Measurements from ENCODE around the gene GDF7.

Gene GDF7

GRCh38 chr2:20638646-20639430, 28.1 kb upstream of the GDF7 start:
- DNase-seq (ENCODE audit: low read depth), result no peak
- TF ChIP-seq, protein P1, sequence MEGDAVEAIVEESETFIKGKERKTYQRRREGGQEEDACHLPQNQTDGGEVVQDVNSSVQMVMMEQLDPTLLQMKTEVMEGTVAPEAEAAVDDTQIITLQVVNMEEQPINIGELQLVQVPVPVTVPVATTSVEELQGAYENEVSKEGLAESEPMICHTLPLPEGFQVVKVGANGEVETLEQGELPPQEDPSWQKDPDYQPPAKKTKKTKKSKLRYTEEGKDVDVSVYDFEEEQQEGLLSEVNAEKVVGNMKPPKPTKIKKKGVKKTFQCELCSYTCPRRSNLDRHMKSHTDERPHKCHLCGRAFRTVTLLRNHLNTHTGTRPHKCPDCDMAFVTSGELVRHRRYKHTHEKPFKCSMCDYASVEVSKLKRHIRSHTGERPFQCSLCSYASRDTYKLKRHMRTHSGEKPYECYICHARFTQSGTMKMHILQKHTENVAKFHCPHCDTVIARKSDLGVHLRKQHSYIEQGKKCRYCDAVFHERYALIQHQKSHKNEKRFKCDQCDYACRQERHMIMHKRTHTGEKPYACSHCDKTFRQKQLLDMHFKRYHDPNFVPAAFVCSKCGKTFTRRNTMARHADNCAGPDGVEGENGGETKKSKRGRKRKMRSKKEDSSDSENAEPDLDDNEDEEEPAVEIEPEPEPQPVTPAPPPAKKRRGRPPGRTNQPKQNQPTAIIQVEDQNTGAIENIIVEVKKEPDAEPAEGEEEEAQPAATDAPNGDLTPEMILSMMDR (IDR thresholded peaks at IDR 0.05; ENCODE audit: control insufficient read depth, extremely low read depth, insufficient read depth), result no peak
- no peak overlapping the region for H3K4me3 ChIP-seq (ENCODE audit: low read depth, low read length)

DNA sequence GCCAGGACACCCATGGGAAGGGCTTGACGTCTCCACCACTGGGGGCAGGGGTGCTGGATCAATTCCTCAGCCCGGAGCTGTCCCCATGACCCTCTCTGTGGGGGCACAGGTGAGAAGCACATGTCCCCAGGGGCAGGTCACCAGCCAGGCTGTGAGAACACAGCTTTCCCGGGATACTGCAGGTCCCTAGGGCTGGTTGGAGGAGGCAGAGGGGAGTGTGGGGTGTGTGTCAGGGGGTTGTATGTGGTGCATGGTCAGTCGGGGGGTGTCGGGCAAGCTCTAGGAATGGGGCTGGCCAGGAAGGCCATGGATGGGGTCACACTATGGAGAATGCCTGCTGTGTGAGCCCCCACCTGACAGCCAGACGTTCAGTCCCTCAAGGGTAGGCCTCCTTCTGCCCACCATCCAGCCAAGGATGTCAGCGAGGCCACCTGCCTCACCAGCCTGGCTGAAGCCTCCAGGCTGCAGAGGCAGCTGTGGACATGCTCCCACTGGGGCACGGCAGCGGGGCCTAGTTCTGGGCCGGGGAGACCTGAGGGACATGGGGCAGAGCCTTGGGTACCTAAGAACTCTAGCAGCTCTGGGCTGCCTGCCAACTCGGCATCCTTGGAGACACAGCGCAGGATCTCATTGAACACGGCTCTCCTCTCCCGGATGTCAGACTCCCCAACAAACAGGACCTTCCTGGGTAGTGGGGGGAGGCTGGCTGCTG, 26.4 kb upstream of the GDF7 start:
- DNase-seq (ENCODE audit: low read depth), result no peak
- no peak overlapping the region for H3K4me3 ChIP-seq (ENCODE audit: low read depth, low read length)
- TF ChIP-seq, protein P1 (IDR thresholded peaks at IDR 0.05; ENCODE audit: control insufficient read depth, extremely low read depth, insufficient read depth), result no peak

DNA sequence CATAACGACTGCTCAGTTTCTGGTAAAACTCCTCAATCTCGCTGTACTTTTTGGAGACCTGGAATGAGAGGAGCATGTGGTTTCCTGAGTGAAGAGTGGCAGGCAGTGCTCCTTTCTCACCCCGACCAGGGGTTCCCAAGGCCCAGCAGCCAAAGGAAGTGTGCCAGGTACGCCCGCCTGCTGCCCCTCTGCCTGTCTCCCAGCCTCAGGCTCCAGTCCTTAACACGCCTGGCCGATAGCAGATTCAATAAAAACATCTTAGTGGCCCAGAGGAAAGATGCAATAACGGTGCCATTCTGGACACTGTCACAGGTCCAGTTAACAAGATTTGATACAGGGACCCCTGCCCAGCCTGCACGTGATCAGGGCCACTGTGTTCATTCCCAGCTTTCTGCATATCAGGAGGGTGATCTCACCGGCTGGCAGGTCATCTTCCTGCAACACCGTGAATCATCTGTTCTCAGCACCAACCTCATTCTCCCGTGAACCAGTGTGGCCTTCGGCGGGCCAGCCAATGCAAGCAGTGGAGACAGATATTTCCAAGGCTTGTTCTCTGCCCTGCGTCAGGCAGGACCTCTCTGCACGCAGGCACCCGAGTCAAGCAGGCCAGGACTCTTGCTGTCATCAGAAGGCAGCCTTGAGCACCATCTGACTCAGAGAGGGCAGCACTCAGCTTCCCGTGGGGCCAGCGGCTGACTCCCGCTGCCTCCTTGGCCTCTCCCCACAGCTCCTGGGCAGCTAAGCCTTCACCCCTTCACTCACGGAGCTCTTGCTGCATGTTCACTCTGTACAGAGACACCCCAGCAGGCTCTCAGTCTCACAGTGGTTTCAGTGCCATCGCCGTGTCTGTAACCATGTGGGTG, 25.6 kb upstream of the GDF7 start:
- TF ChIP-seq, protein P1 (IDR thresholded peaks at IDR 0.05; ENCODE audit: control insufficient read depth, extremely low read depth, insufficient read depth), result no peak
- no peak for DNase-seq (ENCODE audit: low read depth)
- H3K4me3 ChIP-seq (ENCODE audit: low read depth, low read length), result no peak overlapping the region

DNA sequence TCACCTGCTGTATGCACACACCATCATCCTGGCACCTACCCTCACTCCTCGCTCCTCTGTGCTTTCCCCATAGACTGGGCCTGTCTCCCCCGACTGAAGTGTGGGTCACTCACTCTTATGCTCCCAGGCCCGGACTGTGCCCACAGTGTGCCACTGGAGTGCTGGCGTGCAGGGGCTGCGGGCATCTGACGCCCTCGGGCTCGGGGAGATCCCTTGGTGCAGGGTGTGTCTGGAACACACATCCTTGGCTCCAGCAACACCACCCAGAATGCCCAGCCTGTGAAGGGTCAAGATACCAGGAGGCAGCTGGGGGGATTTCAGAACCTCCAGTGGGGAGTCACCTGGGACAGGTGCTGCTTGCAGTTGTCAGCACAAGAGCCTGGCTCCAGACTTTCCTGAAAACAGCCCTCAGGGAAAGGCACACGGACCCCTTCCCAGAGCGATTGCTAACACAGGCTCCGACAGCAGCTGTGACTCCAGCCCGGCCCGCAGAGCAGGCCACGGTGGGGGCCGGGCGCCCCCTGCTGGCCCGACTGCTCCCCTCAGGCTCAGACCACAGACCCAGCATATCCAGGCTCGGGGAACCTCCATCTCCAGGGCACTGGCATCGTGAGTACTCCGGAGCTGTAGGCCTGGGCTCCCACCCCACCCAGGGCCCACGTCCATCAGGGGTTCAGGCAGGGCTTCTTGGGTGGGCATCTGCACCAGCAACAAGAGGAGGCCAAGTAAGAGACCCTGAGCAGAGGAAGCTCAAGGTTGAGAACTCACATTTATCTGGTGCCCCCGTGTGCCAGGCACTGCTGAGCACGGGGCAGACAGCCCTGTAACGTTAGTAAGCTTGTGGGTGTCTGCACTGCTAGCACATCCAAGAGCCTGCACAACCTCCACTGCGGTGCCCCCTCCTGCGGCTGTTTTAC, 24.6 kb upstream of the GDF7 start:
- TF ChIP-seq, protein P1 (IDR thresholded peaks at IDR 0.05; ENCODE audit: control insufficient read depth, extremely low read depth, insufficient read depth), result peak; percentile 87
- H3K4me3 ChIP-seq (ENCODE audit: low read depth, low read length), result no peak overlapping the region
- DNase-seq (ENCODE audit: low read depth), result no peak

- no peak overlapping the region for H3K4me3 ChIP-seq (ENCODE audit: low read depth, low read length)
- no peak for DNase-seq (ENCODE audit: low read depth)
- TF ChIP-seq, protein P1 (IDR thresholded peaks at IDR 0.05; ENCODE audit: control insufficient read depth, extremely low read depth, insufficient read depth), result no peak
These were observed 23.9 kb upstream of the GDF7 start for GRCh38 chr2:20643060-20643459.

GRCh38 chr2:20643826-20644225, 23.1 kb upstream of the GDF7 start:
- TF ChIP-seq, protein P1 (IDR thresholded peaks at IDR 0.05; ENCODE audit: control insufficient read depth, extremely low read depth, insufficient read depth), result no peak
- DNase-seq (ENCODE audit: low read depth), result no peak
- H3K4me3 ChIP-seq (ENCODE audit: low read depth, low read length), result no peak overlapping the region
